Lower lobe of right lung (tissue), 2 donors: ENCODE results near the gene DCC. TPM values are rescaled to one million over a fixed set of nuclear protein-coding genes. Genes with fewer than 3 reads are reported as not detected.

ENCODE experiments used
- ATAC-seq, 2 donors: fragments of 200-7000 bp; cut with Tn5 transposase; one replicate each; pipeline ENCODE4 v1.9.1; 2020 to 2022; ENCODE audit warnings: mild to moderate bottlenecking in 2 of 2, moderate library complexity in 2 of 2
- DNase-seq: peaks from one replicate; pipeline ENCODE4 v3.0.0-alpha.2; 2020
- H3K27ac ChIP-seq: fragments of 200-600 bp; one replicate; pipeline ENCODE4 v1.8.0; 2022
- H3K27me3 ChIP-seq: fragments of 200-600 bp; one replicate; pipeline ENCODE4 v1.8.0; 2022; ENCODE audit warnings: low read depth
- H3K36me3 ChIP-seq: fragments of 200-600 bp; one replicate; pipeline ENCODE4 v1.8.0; 2022; ENCODE audit warnings: mild to moderate bottlenecking
- H3K4me1 ChIP-seq: fragments of 200-600 bp; one replicate; pipeline ENCODE4 v1.8.0; 2022
- H3K4me3 ChIP-seq: fragments of 200-600 bp; one replicate; pipeline ENCODE4 v1.8.0; 2022; ENCODE audit warnings: mild to moderate bottlenecking
- H3K9me3 ChIP-seq: fragments of 200-600 bp; one replicate; pipeline ENCODE4 v1.8.0; 2022
- intact Hi-C: fragments of 100-400 bp; cut with DNase I; formaldehyde crosslinking; loops from one replicate; pipeline ENCODE4 v1.11.0; 2022
- total RNA-seq: library from RNA; stranded (reverse); fragmentation: NEBNext Ultra II Directional; extraction: Animal tissue kit (Norgen Biotek cat#: 25700); gene quantifications from one replicate; pipeline ENCODE4 v1.2.1, GENCODE V29; 2021
- TF ChIP-seq, protein P1 (sequence below): fragments of 200-600 bp; IDR thresholded peaks from one replicate; pipeline ENCODE4 v1.8.0; 2022; ENCODE audit warnings: antibody characterized with exemption, mild to moderate bottlenecking
- donor health status: DM: no; HTN: yes; CAD: no; lungs with severe emphysema.

DCC gene
- total RNA-seq, 1 donor from 2014 or later = 4.5 TPM

DNA sequence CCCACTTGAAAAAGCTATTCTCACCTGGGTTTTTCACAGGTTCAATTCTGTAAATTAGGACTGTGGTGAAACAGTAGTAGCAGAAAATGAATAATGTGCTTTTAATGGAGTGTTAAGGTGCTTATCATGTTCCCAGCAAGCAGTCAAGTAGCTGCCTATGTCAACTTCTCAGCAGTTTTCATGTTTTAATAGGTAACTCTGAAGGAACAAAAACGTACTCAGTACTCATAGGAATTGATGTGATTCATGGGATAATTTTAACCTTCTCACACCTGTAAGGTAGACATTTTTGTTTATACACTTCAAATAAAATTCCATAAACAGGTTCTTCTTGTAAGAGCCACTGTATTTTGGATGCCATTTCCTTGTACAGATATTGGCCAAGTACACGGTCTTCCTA is 1082.9 kb downstream of the DCC start:
- no peak for DNase-seq

DNA sequence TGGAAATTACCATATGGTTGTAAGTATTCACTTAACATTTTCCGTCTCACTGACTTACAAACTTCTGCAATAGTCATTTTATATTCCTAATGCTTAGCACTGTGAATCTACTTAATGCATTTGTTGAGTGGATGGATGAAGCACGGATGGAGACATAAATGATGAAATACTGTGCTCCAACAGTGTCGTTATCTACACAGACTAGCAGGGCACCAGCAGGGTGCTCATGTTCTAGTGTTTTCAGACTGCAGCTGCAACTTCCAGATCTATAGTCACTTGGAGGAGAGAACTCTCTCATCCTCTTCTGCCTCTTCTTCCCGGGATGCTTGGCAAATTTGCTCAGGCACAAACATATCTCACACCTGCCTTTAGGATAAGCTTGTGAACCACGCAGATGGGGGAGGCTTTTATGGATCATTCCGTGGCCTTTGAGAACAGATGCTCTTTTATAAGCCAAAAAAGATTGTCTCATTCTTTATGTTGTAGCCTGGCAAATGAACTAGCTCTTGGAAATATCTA is 1086.7 kb downstream of the DCC start:
- intact Hi-C loops = no loop called here
- no peak overlapping the region for H3K4me3 ChIP-seq
- no peaks in the 10 kb centered on the region for H3K36me3 ChIP-seq
- H3K27ac ChIP-seq = no peak overlapping the region
- DNase-seq (no peak), ATAC-seq (no peak)
- no peaks in the 10 kb centered on the region for H3K4me1 ChIP-seq
- no peaks in the 10 kb centered on the region for H3K27me3 ChIP-seq
- TF ChIP-seq, protein P1, sequence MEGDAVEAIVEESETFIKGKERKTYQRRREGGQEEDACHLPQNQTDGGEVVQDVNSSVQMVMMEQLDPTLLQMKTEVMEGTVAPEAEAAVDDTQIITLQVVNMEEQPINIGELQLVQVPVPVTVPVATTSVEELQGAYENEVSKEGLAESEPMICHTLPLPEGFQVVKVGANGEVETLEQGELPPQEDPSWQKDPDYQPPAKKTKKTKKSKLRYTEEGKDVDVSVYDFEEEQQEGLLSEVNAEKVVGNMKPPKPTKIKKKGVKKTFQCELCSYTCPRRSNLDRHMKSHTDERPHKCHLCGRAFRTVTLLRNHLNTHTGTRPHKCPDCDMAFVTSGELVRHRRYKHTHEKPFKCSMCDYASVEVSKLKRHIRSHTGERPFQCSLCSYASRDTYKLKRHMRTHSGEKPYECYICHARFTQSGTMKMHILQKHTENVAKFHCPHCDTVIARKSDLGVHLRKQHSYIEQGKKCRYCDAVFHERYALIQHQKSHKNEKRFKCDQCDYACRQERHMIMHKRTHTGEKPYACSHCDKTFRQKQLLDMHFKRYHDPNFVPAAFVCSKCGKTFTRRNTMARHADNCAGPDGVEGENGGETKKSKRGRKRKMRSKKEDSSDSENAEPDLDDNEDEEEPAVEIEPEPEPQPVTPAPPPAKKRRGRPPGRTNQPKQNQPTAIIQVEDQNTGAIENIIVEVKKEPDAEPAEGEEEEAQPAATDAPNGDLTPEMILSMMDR = no peak
- no peaks in the 10 kb centered on the region for H3K9me3 ChIP-seq

More for the DNA sequence above, 1082.9 kb downstream of the DCC start:
- Histone ChIP-seq H3K4me1 (no peaks in the 10 kb centered on the region), H3K36me3 (no peaks in the 10 kb centered on the region), H3K27me3 (no peaks in the 10 kb centered on the region), H3K4me3 (no peak overlapping the region), H3K27ac (peak overlapping the region; percentile 8), H3K9me3 (no peaks in the 10 kb centered on the region)
- intact Hi-C loops = no loop called here
- ATAC-seq = peak; percentile 84 to 93
- TF ChIP-seq, protein P1 = no peak

DNA sequence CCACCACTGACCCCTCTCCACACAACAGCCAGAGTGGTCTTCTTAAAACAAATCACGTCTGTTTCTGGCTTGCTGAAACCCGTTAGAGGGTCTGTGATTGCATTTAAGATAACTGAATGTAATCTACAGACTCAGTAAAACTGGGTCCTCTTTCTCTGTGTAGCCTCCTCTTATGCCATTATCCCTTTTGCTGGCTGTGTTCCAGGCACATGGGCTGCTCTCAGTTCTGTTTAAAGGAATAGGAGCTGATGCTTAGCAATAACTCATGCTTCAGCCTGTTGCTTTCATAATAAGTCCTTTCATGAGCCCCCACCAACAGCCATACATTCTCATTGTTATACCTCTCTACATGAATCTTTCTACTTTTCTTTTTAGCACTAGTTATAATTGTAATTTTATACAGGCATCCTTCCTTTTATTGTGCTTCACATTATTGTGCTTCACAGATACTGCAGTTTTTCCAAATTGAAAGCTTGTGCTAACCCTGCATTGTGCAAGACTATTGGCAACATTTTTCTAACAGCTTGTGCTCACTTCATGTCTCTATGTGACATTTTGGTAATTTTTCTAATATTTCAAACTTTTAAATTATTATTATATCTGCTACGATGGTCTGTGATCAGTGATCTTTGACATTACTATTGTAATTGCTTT is 1101.9 kb downstream of the DCC start:
- DNase-seq (no peak), ATAC-seq (no peak)
- TF ChIP-seq, protein P1 = no peak
- no peaks in the 10 kb centered on the region for H3K9me3 ChIP-seq
- no peaks in the 10 kb centered on the region for H3K36me3 ChIP-seq
- intact Hi-C loops = no loop called here
- H3K4me3 ChIP-seq = no peak overlapping the region
- H3K4me1 ChIP-seq = no peaks in the 10 kb centered on the region
- no peaks in the 10 kb centered on the region for H3K27me3 ChIP-seq
- H3K27ac ChIP-seq = no peak overlapping the region

DNA sequence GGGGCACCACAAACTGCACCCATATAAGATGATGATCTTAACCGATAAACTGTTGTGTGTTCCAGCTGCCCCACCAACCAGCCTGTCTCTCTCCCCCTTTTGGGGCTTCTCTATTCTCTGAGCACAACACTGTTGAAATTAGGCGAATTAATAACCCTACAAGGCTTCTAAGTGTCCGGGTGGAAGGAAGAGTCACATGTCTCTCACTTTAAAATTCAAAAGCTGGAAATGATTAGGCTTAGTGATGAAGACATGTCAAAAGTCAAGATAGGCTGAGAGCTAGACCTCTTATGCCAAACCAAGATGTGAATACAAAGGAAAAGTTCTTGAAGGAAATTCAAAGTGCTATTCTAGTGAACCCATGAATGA is 1102.4 kb downstream of the DCC start:
- H3K9me3 ChIP-seq = no peaks in the 10 kb centered on the region
- TF ChIP-seq, protein P1 = no peak
- H3K27ac ChIP-seq = no peak overlapping the region
- no peaks in the 10 kb centered on the region for H3K27me3 ChIP-seq
- no peaks in the 10 kb centered on the region for H3K4me1 ChIP-seq
- ATAC-seq = no peak
- H3K4me3 ChIP-seq = no peak overlapping the region
- intact Hi-C loops = no loop called here
- no peak for DNase-seq
- no peaks in the 10 kb centered on the region for H3K36me3 ChIP-seq

DNA sequence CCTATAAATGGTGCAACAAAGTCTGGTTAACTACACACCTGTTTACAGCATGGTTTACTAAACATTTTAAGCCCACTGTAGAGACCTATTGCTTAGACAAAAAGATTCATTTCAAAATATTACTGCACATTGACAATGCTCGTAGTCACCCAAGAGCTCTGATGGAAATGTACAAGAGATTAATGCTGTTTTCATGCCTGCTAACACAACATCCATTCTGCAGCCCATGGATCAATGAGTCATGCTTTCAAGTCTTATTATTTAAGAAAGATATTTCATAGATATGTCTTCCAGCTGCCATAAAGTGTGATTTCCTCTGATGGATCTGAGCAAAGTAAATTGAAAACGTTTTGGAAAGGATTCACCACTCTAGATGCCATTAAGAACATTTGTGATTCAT is 1103.3 kb downstream of the DCC start:
- H3K4me1 ChIP-seq = no peaks in the 10 kb centered on the region
- no peak overlapping the region for H3K27ac ChIP-seq
- H3K9me3 ChIP-seq = no peaks in the 10 kb centered on the region
- no peaks in the 10 kb centered on the region for H3K36me3 ChIP-seq
- no peak overlapping the region for H3K4me3 ChIP-seq
- no peak for ATAC-seq
- no peak for DNase-seq
- TF ChIP-seq, protein P1 = no peak
- H3K27me3 ChIP-seq = no peaks in the 10 kb centered on the region
- intact Hi-C loops = no loop called here
